Stimulated activated CD4-positive, alpha-beta T cell treated with anti-CD3 and anti-CD28 coated beads, Interleukin-15, amount 100 ng/mL, for 48 hours (primary cell): ENCODE measurements around the gene DGKD.

Source experiments
- DNase-seq, 2 donors: peaks; one replicate each; pipeline ENCODE4 v3.0.0-alpha.2; 2020; ENCODE audit warnings: low read depth in 2 of 2

Gene DGKD

GRCh38 chr2:233413046-233413445, 58.8 kb downstream of the DGKD start:
- DNase-seq, result no peak

- DNase-seq, result peak in 1 of 2 donors; percentile 56
These were observed 59.4 kb downstream of the DGKD start for GRCh38 chr2:233413559-233414272.

- no peak for DNase-seq
These were observed 60.0 kb downstream of the DGKD start for GRCh38 chr2:233414273-233414654.

GRCh38 chr2:233414777-233415570, 60.7 kb downstream of the DGKD start:
- DNase-seq, result peak in 1 of 2 donors; percentile 47

GRCh38 chr2:233416199-233416598, 61.9 kb downstream of the DGKD start:
- DNase-seq, result no peak

GRCh38 chr2:233416706-233417105, 62.4 kb downstream of the DGKD start:
- DNase-seq, result no peak

- DNase-seq, result no peak
These were observed 63.0 kb downstream of the DGKD start for GRCh38 chr2:233417282-233417681.

DNA sequence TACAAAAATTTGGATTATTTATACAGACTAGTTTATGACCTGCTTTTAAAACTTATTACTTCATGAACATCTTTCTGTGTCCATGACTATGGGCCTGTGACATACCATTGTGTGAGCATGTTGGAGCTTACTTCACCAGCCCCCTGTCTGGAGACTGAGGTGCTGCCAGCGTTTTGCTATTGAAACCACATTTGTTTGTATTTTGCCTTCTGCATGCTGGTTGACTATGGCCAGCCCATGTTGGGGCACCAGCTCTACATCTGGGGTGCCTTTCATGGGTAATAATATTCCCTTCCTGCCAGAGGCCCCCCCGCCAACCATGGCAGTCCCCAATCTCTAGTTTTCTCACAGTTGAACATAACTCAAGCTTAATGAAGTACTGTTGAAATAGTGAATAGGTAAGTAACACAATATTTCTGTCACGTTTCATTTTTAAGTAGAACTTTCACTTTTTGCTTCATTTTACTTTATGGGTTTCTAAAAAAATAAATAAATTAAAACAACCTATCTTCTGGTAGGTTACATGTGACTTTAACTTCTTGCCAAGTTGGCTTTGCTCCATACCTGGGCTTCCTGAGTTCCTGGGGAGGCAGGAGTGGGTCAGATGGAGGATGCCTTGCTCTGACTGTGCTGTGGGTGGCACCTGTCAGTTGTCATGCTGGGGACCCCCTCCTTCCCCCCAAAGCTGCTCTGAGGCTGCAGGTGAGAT, 63.9 kb downstream of the DGKD start:
- DNase-seq, result no peak

- no peak for DNase-seq
These were observed 64.7 kb downstream of the DGKD start for GRCh38 chr2:233418761-233419546.

DNA sequence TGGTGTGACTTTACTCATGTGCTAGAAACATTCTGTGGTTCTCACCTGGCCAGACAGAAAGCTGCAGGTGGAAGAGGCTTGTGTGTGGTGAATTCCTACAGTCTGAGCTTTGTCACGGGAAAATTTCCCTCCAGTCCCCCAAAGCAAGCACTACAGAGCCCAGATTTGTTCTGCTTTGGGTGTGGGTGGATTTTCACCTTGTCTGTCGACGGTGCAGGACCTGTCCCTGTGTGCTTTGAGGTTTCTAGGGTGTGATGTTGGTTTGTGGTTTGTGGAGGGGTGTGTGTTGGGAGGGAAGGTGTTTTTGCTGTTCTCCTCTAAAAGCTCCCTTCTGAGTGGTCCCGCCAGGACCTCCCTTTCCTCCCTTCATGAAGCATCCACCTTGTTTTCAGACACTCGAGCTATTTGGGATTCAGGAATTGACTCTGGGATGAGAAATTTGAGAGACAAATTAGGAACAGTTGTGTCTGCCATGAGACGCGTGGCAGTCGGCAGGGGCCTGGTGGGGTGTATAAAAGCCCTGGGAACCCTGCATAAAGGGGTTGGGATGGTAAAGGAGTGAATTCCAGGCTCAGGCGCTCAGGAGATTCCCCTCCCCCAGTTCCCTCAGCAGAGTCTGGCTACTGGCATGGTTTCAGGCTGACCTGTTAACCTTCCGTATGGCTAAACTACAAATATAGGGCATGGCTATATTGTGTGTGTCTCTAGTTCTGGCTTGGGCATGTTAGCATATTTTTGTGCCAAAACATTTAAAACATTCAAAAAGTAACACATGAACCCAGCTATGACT, 65.5 kb downstream of the DGKD start:
- no peak for DNase-seq

DNA sequence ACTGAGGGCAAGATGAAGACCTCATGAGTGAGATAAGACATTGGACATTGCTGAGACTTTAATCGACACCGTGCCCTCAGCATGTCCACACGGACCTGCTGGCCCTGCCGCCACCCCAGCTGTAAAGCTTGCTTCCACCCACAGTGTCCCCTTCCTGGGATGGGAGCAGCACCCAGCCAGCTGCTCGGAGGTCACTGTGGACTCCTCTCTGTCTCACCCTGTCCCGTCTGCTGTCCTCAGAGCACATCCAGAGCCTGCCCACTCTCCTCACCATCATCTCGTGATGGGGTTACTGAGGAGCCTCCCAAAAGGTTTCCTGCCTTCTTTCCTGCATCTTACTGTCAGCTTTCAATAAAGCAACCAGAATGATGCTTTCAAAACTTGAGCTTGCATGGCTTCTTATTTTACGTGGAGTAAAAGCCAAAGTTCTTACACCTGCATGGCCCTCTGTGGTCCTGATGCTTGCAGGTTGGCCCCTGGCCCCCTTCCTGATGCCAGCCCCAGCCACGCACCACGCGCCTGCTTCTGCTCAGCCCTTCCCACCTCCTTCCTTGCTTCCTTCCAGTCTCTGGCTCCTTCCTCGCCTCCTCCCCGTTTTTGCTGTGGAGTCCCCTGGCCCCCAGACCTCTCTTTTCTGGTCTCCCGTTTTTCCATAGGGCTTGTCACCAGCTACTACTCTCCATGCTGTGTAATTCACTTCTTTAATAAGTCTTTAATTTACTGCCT, 67.0 kb downstream of the DGKD start:
- DNase-seq, result no peak

DNA sequence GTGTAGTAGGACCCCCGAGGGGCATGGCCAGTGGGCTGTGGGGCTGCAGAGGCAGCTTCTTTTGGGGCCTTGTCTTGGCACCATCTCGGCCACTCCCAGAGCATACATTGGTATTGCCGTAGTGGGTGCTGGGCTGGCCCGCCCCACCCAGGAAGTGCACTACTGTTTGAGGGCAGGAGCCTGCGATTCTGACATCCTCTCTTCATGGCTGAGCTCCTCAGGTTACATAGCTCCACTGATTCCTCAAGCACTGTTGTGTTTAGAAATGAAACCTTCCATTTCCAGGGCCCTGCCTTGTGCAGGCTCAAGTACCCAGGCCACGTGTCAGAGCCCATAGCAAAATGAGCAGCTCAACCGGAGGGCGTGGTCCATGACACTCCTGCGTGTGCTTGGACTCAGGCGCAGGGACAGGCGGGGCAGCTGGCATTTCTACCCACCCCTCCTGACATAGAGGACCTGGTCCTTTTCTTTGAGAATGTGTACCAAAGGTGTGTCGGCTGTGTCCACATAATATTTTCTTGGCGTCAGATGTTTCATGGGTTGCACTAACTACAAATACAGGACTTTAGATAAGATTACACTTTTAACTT, 67.9 kb downstream of the DGKD start:
- no peak for DNase-seq

DNA sequence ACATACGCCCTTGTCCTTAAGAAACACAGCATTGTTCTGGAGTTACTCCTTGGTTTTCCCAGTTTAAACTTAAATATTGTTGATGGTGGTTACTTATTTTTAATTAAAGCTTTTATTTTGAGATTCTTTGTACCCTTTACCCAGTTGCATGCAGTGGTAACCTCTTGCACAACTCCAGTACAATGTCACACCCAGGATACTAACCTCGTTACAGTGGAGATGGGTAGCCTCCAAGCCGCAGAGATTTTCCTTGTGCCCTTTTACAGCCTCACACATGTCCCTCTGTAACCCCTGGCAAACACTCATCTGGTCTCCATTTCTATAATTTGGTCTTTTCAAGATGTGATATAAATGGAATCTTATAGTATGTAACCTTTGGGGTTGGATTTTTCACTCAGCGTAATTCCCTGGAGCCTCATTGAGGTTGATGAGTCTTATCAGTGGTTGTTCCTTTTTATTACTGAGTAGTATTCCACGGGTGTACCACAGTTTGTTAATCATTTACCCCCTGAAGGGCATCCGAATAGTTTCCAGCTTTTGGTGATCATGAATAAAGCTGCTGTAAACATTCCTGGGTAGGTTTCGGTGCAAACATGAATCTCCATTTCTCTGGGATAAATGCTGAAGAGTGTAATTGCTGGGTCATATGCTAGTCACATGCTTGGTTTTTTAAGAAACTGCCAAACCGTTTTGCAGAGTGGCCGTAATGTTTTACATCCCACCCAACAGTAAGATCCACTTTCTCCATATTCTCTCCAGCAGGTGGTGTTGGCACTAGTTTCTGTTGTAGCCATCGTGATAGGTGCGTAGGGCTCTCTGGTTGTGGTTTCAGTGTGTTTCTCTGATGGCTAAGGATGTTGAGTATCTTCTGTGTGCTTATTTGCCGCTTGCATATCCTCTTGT, 68.6 kb downstream of the DGKD start:
- DNase-seq, result no peak

GRCh38 chr2:233423552-233423860, 69.2 kb downstream of the DGKD start:
- no peak for DNase-seq

DNA sequence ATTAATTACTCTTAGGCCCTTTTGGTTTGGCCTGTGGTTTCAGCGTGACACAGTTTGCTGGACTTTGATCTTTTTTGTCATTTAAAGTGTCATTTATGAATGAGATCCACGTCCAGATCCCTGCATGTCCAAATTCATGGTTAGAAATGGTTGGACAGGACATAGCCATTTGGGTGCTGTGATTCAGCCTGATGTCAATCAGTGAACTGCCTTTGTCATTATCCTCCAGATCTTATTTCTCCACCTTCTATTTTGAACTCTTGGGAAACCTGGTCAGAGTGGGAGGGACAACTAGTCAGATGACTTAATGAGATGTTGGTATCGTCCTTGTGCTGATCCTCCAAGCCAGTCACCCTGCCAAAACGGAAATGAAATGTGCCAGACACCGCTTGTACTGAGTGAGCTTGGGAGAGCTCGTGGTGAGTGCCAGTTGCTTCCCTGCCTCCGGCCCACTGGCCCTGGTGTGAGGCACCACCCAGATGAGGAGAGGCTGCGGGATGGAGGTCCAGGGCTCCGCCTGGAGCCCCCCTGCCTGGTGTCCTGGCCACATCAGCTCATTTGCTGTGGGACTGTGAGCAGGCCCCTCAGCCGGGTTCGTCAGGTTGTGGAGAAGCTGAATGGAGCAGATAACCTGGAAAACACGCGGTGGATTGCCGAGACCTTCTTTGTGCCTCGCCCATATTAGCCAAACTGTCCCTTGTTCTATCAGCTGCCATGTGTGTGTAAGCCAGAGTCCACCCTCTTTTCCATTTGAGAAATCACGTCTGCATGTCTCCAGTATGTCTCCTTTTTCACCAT, 70.1 kb downstream of the DGKD start:
- DNase-seq, result no peak

DNA sequence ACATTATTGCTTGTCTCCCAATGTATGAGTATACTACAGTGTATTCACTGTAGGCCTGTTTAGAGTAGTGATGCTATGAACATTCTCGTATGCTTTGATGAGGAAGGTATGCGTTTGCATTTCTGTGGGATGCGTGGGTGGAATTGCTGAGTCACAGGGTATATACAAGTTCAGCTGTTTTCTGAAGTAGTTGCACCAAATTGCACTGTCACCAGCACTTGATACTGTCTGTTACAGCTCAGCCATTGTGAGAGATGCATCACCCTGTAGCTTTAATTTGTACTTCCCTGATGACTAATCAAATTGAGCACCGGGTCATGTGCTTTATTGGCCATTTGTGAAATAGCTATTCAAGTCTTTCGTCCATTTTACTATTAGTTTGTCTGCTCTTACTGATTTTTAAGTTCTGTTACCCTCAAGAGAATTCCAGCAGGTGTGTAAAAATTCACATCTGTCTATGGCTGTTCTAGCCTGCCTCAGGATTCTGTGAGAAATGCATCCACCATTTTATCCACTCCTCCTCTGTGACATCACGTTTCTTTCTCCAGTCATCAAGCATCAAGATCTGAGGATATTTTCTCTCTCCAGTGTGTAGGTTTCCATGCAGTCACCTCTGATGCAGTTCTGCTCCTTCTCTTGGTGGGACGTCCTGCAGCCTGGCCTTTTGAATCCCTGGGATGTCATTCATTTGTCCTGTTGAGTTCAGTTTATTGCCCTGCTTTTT, 72.5 kb downstream of the DGKD start:
- DNase-seq, result peak; percentile 65 to 70

DNA sequence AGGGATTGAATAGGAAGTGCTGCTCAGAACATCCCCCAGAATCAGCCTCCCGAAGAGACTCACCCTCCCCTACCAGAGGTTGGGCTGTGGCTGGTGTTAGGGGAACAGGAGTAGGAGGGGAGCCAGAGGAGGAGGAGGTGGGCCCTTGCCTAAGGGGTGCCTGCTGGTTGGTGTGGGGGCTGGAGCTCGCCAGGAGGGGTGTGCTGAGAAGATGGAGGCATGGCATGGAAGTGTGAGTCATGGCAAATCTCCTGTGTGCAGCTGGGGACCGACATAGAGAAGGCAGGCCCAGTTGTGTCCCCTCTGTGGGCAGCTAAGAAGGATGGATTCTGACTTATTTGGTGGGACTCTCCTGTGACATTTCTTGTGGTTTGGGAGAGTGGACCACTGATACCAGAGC, 73.7 kb downstream of the DGKD start:
- DNase-seq, result no peak

- no peak for DNase-seq
These were observed 74.1 kb downstream of the DGKD start for GRCh38 chr2:233428438-233428837.
